HG02970 (cell line): ENCODE data around the gene HHIP.

Source experiments
- ATAC-seq: cut with Tn5 transposase; IDR thresholded peaks from one replicate; pipeline ENCODE4 v1.9.1; 2021; ENCODE audit warnings: mild to moderate bottlenecking, moderate library complexity, moderate number of reproducible peaks; ENCODE audit not compliant: unreplicated experiment, low FRiP score

The HHIP gene

GRCh38 chr4:144655491-144655890 is 9.5 kb downstream of the HHIP start:
- no peak for ATAC-seq

- no peak for ATAC-seq
Measured at GRCh38 chr4:144656850-144657249, 10.9 kb downstream of the HHIP start.

- no peak for ATAC-seq
Measured at GRCh38 chr4:144658015-144658567, 12.1 kb downstream of the HHIP start.

- ATAC-seq: no peak
Measured at GRCh38 chr4:144658903-144659302, 12.9 kb downstream of the HHIP start.

- no peak for ATAC-seq
Measured at GRCh38 chr4:144659447-144659846, 13.5 kb downstream of the HHIP start.

GRCh38 chr4:144663834-144664475 is 18.0 kb downstream of the HHIP start:
- no peak for ATAC-seq

GRCh38 chr4:144666539-144667175 is 20.7 kb downstream of the HHIP start:
- no peak for ATAC-seq

- no peak for ATAC-seq
Measured at GRCh38 chr4:144667500-144667899, 21.5 kb downstream of the HHIP start.

GRCh38 chr4:144670776-144671175 is 24.8 kb downstream of the HHIP start:
- no peak for ATAC-seq

- ATAC-seq: no peak
Measured at GRCh38 chr4:144674711-144675110, 28.8 kb downstream of the HHIP start.

GRCh38 chr4:144681806-144682205 is 35.9 kb downstream of the HHIP start:
- no peak for ATAC-seq

- no peak for ATAC-seq
Measured at GRCh38 chr4:144683516-144683915, 37.6 kb downstream of the HHIP start.

GRCh38 chr4:144685911-144686310 is 40.0 kb downstream of the HHIP start:
- ATAC-seq: no peak

GRCh38 chr4:144686921-144687320 is 41.0 kb downstream of the HHIP start:
- ATAC-seq: no peak

GRCh38 chr4:144687466-144687865 is 41.5 kb downstream of the HHIP start:
- ATAC-seq: no peak

GRCh38 chr4:144688035-144688569 is 42.1 kb downstream of the HHIP start:
- no peak for ATAC-seq

- no peak for ATAC-seq
Measured at GRCh38 chr4:144689125-144689524, 43.2 kb downstream of the HHIP start.

- no peak for ATAC-seq
Measured at GRCh38 chr4:144695721-144696120, 49.8 kb downstream of the HHIP start.

- ATAC-seq: no peak
Measured at GRCh38 chr4:144696376-144696775, 50.4 kb downstream of the HHIP start.

GRCh38 chr4:144699565-144699964 is 53.6 kb downstream of the HHIP start:
- no peak for ATAC-seq

- no peak for ATAC-seq
Measured at GRCh38 chr4:144701683-144702233, 55.8 kb downstream of the HHIP start.
